Caco-2 (cell line): Measurements from ENCODE around the gene TRPM2. TPM values are rescaled to one million over a fixed set of nuclear protein-coding genes. Genes with fewer than 3 reads are reported as not detected.

Source experiments
- BruUV-seq: library from RNA; stranded (reverse); fragments of 400-500 nt; replicated peaks from 2 replicates; lab custom pipeline; 2021; lab: Mats Ljungman, UMichigan
- CTCF ChIA-PET: fragments of 300-600 bp; sonication (Branson Sonifier 250); formaldehyde crosslinking; loops from one replicate; lab custom pipeline; 2022; ENCODE audit warnings: antibody characterized with exemption; lab: Charles Lee
- POLR2A ChIA-PET: fragments of 300-600 bp; sonication (Branson Sonifier 250); formaldehyde crosslinking; loops from one replicate; lab custom pipeline; 2022; ENCODE audit warnings: antibody characterized with exemption; lab: Charles Lee
- DNase-seq, 2 experiments: peaks; one replicate each; pipeline versions ENCODE4 v3.0.0 to v3.0.0-alpha.2; 2020 to 2022
- H3K27me3 ChIP-seq: replicated peaks from 2 replicates; pipeline ENCODE4 v1.6.0; 2011; ENCODE audit warnings: low read length; ENCODE audit not compliant: control insufficient read depth, insufficient read depth
- H3K36me3 ChIP-seq: 2 replicates; pipeline ENCODE4 v1.5.1; 2011; ENCODE audit warnings: low read length; ENCODE audit not compliant: control insufficient read depth, insufficient read depth
- H3K4me1 ChIP-seq: fragments of 250-450 bp; sonication (Bioruptor Pico); 2 replicates; pipeline ENCODE4 v1.5.1; 2020; ENCODE audit warnings: mild to moderate bottlenecking
- H3K4me3 ChIP-seq: 2 replicates; pipeline ENCODE4 v1.5.1; 2011; ENCODE audit warnings: low read depth, mild to moderate bottlenecking, control low read depth, low read length
- H3K9me3 ChIP-seq: fragments of 250-450 bp; sonication (Bioruptor Pico); 2 replicates; pipeline ENCODE4 v1.5.1; 2020; ENCODE audit warnings: mild to moderate bottlenecking, moderate library complexity
- H3K27ac Mint-ChIP-seq: one replicate; pipeline ENCODE4 v1.8.0; 2022; ENCODE audit warnings: mixed read lengths; ENCODE audit not compliant: unreplicated experiment
- H3K27me3 Mint-ChIP-seq: one replicate; pipeline ENCODE4 v1.8.0; 2022; ENCODE audit warnings: mixed read lengths; ENCODE audit not compliant: insufficient read depth, unreplicated experiment
- H3K36me3 Mint-ChIP-seq: one replicate; pipeline ENCODE4 v1.8.0; 2022; ENCODE audit warnings: mild to moderate bottlenecking, mixed read lengths; ENCODE audit not compliant: insufficient read depth, unreplicated experiment
- H3K4me1 Mint-ChIP-seq: one replicate; pipeline ENCODE4 v1.8.0; 2022; ENCODE audit warnings: low read depth, mixed read lengths; ENCODE audit not compliant: unreplicated experiment
- H3K4me3 Mint-ChIP-seq: one replicate; pipeline ENCODE4 v1.8.0; 2022; ENCODE audit warnings: mild to moderate bottlenecking, moderate library complexity, mixed read lengths; ENCODE audit not compliant: unreplicated experiment
- H3K9me3 Mint-ChIP-seq: one replicate; pipeline ENCODE4 v1.8.0; 2022; ENCODE audit warnings: mixed read lengths; ENCODE audit not compliant: unreplicated experiment
- CTCF ChIP-seq, 2 experiments: fragments of 200-600 bp in 1 of 2; IDR thresholded peaks; 1 replicate in 1 of 2; 2 replicates in 1 of 2; pipeline versions ENCODE4 v1.5.1 to v1.8.0; 2011 to 2022; ENCODE audit warnings: antibody characterized with exemption in 1 of 2, control low read depth in 1 of 2, inconsistent platforms in 1 of 2, low read depth in 1 of 2, low read length in 1 of 2, mild to moderate bottlenecking in 1 of 2, moderate library complexity in 1 of 2; ENCODE audit not compliant: insufficient read depth in 1 of 2, severe bottlenecking in 1 of 2, unreplicated experiment in 1 of 2
- intact Hi-C: fragments of 100-400 bp; cut with micrococcal nuclease; formaldehyde crosslinking; loops from one replicate; pipeline ENCODE4 v1.10.0; 2022; ENCODE audit not compliant: unreplicated experiment
- total RNA-seq: library from RNA; stranded (reverse); gene quantifications from 2 replicates; pipeline ENCODE4 v1.2.3, GENCODE V29; 2022

TRPM2 gene
- total RNA-seq, 1 experiment from 2014 or later = 0.20 TPM

GRCh38 chr21:44423941-44424607 is 70.7 kb downstream of the TRPM2 start:
- no peak overlapping the region for H3K27ac Mint-ChIP-seq
- intact Hi-C loops = no loop called here
- no peak for TF ChIP-seq CTCF (IDR thresholded peaks at IDR 0.05; ENCODE audit: insufficient read depth in 1 of 2, low read depth in 1 of 2, low read length in 1 of 2, severe bottlenecking in 1 of 2, unreplicated experiment in 1 of 2)
- H3K27me3 ChIP-seq = no peaks in the 10 kb centered on the region
- H3K4me3 ChIP-seq = no peak overlapping the region
- H3K9me3 ChIP-seq = peaks cover 3% of the 10 kb centered on the region; the same call in 1 of the 2 replicates
- POLR2A ChIA-PET = no interaction called here
- no peak overlapping the region for H3K4me3 Mint-ChIP-seq
- H3K9me3 Mint-ChIP-seq = peaks cover 10% of the 10 kb centered on the region
- BruUV-seq = no TSS peak
- H3K36me3 Mint-ChIP-seq = peaks cover 4% of the 10 kb centered on the region
- no peaks in the 10 kb centered on the region for H3K4me1 ChIP-seq
- no peaks in the 10 kb centered on the region for H3K27me3 Mint-ChIP-seq
- CTCF ChIA-PET = no interaction called here
- DNase-seq = peak in 1 of 2 experiments; percentile 27
- H3K4me1 Mint-ChIP-seq = no peaks in the 10 kb centered on the region
- H3K36me3 ChIP-seq = no peaks in the 10 kb centered on the region

GRCh38 chr21:44424608-44425306 is 71.3 kb downstream of the TRPM2 start:
- peak in 1 of 2 experiments; percentile 25 for DNase-seq
- no peak overlapping the region for H3K4me3 Mint-ChIP-seq
- H3K36me3 Mint-ChIP-seq = peaks cover 4% of the 10 kb centered on the region
- Histone ChIP-seq H3K4me3 (no peak overlapping the region), H3K9me3 (peaks cover 8% of the 10 kb centered on the region), H3K36me3 (no peaks in the 10 kb centered on the region), H3K27me3 (no peaks in the 10 kb centered on the region), H3K4me1 (no peaks in the 10 kb centered on the region)
- ChIA-PET CTCF (no interaction called here), POLR2A (no interaction called here)
- no peak for TF ChIP-seq CTCF (IDR thresholded peaks at IDR 0.05; ENCODE audit: insufficient read depth in 1 of 2, low read depth in 1 of 2, low read length in 1 of 2, severe bottlenecking in 1 of 2, unreplicated experiment in 1 of 2)
- no peaks in the 10 kb centered on the region for H3K27me3 Mint-ChIP-seq
- peaks cover 8% of the 10 kb centered on the region for H3K9me3 Mint-ChIP-seq
- H3K4me1 Mint-ChIP-seq = no peaks in the 10 kb centered on the region
- BruUV-seq = no TSS peak
- intact Hi-C loops = no loop called here
- no peak overlapping the region for H3K27ac Mint-ChIP-seq

- ChIA-PET CTCF (no interaction called here), POLR2A (no interaction called here)
- H3K36me3 ChIP-seq = no peaks in the 10 kb centered on the region
- Mint-ChIP-seq H3K27ac (no peak overlapping the region), H3K36me3 (peaks cover 4% of the 10 kb centered on the region), H3K4me1 (no peaks in the 10 kb centered on the region), H3K4me3 (no peak overlapping the region), H3K9me3 (peaks cover 11% of the 10 kb centered on the region), H3K27me3 (no peaks in the 10 kb centered on the region)
- DNase-seq = peak in 1 of 2 experiments; percentile 31
- peaks cover 10% of the 10 kb centered on the region for H3K9me3 ChIP-seq
- no peaks in the 10 kb centered on the region for H3K4me1 ChIP-seq
- H3K27me3 ChIP-seq = no peaks in the 10 kb centered on the region
- intact Hi-C loops = no loop called here
- no peak overlapping the region for H3K4me3 ChIP-seq
- TF ChIP-seq CTCF (IDR thresholded peaks at IDR 0.05; ENCODE audit: insufficient read depth in 1 of 2, low read depth in 1 of 2, low read length in 1 of 2, severe bottlenecking in 1 of 2, unreplicated experiment in 1 of 2) = no peak
- no TSS peak for BruUV-seq
Observed at GRCh38 chr21:44425307-44425894, 72.0 kb downstream of the TRPM2 start.
